OCI-LY1 (cell line): ENCODE measurements around the gene TM4SF18.

Source experiments
- EZH2 ChIP-seq: fragments of 200-600 bp; sonication (generic), shearing (Covaris generic); IDR thresholded peaks from 2 replicates; pipeline ENCODE4 v1.8.0; 2017; ENCODE audit warnings: borderline replicate concordance, mixed run types, mild to moderate bottlenecking, antibody characterized with exemption, low read length, moderate library complexity, mixed read lengths
- TF ChIP-seq, protein P1 (sequence below): fragments of 200-600 bp; sonication (generic), shearing (Covaris generic); IDR thresholded peaks from 2 replicates; pipeline ENCODE4 v1.5.1; 2017; ENCODE audit warnings: mild to moderate bottlenecking, antibody characterized with exemption, low read length, moderate library complexity, mixed read lengths

DNA sequence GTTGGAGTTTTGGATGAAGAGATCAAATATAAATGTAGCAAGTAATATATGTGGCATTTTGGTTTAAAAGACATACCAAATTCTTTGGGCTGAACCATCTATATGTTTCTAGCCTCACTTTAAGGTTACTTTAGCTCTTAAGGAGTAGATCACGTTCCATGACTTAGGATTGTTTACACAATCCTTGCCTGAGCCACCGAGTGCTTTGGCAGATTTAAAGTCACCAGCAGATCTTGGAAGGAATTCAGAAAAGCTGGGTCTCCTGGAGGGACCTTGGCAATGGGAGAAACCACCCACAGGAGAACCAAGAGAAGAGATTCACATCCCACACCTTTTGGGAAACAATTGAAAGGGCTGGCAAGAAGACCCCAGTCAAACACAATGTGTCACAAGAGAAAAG lies 54.5 kb downstream of the TM4SF18 start:
- TF ChIP-seq, protein P1, sequence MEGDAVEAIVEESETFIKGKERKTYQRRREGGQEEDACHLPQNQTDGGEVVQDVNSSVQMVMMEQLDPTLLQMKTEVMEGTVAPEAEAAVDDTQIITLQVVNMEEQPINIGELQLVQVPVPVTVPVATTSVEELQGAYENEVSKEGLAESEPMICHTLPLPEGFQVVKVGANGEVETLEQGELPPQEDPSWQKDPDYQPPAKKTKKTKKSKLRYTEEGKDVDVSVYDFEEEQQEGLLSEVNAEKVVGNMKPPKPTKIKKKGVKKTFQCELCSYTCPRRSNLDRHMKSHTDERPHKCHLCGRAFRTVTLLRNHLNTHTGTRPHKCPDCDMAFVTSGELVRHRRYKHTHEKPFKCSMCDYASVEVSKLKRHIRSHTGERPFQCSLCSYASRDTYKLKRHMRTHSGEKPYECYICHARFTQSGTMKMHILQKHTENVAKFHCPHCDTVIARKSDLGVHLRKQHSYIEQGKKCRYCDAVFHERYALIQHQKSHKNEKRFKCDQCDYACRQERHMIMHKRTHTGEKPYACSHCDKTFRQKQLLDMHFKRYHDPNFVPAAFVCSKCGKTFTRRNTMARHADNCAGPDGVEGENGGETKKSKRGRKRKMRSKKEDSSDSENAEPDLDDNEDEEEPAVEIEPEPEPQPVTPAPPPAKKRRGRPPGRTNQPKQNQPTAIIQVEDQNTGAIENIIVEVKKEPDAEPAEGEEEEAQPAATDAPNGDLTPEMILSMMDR: no peak
- TF ChIP-seq EZH2: no peak
